Measurements from ENCODE around the gene C22orf42.
"Not testable (repeated sequence)": the region's sequence is repeated elsewhere in the genome, so short reads cannot be mapped to it uniquely, and the experiment has no call there.

Gene C22orf42

DNA sequence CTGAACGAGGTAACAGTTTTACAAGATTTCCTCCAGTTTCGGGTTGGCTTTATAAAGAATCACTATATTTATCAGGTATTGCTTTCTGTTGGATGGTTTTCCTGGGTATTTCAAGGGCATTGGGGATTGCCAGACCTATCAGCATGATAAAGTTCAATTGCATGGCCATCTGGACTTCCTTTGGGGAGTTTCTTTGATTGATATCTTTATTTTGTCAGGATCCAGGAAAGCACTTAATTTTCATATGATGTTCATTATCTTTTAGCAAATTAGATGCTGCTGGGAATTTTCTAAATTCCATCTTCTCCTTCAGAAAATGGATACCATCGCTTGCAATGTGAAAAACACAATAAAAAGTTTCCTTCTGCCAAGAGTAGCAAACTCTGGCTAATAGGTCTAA is 24.5 kb upstream of the C22orf42 start:
- DNase-seq = no peak

DNA sequence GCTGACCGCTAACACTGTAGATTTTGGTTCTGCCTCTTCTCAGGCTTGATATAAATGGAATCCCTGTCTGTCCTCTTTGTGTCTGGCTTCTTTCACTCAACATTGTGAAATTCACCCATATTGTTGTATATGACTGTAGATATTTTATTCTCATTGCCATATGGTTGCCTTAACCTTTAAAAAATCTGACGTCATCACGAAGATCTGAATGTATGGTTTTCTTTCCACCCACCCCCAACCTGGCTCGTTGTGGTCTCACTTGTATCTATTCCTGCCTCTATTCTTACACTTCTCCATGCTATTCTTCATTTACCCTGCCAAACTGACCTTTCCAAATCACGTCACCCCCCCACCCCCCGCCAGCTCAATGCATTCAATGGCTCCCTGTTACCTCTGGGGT is 21.9 kb upstream of the C22orf42 start:
- no peak for DNase-seq

DNA sequence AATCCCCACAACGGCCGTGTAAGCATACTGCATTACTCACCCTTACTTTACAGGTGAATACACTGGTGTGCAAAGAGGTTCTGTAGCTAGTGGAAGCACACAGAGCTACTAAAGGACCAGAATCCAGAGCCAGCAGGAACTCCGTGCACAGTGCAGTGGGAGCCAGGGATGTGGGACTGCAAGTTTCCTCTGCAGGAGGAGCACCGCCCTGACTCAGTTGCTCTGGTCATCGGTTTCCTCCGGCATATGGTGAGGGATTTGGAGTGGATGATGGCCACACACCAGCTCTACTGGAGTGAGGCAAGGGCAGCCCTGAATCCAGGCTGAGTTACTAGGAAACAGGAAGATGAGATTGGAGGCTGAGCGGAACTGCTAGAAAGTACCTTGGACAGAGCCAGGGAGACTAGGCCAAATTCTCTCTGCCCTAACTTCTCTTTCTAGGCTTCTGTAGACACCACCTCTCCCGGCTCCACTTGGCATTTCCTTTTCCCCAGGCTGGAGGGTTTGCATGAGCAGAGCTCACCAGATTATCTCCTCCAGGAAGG is 18.2 kb upstream of the C22orf42 start:
- no peak for DNase-seq

DNA sequence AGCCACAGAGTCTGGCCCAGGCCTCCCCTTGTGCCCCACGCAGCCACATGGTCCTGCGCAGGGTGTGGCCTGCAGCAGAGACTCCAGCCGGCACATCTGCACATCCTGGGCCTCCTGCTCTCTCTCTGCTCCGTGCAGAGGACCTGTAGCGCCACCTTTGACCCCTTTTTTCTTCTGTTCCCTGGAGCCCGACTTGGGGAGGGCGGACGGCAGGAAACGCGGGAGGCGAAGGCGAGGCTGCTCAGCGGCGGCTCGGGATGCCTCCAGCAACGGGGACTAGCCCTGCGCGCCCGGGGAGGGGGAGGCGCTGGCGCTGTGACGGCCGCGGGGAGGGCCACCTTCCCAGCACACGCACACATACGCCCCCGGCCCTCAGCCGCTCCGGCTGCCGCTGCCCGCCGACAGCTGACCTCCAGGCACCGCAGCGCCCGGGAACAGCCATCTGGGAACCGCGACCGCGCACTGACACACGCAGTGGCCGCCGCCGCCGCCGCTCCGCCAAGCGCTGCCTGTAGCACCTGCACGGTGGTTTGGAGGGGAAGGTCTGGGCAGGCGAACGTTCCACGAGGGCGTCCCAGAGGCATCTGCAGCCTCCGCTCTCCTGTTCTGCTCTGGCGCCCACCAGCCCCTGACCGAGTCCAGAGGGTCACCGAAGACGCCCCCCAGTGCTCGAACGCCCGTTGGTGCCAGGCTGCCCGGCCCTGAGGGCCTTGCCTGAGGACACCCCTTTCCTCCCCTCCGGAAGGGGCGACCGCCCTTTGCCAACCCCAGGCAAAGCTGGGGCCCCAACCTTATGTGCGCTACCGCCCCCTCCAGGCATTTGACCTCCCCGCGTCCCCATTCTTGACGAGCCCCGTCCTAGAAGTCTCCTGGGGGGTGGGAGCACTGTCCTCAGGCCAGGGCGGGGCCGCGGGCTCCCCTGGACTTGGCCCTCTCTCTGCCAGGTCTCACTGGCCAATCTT is 16.9 kb upstream of the C22orf42 start:
- DNase-seq = no peak

DNA sequence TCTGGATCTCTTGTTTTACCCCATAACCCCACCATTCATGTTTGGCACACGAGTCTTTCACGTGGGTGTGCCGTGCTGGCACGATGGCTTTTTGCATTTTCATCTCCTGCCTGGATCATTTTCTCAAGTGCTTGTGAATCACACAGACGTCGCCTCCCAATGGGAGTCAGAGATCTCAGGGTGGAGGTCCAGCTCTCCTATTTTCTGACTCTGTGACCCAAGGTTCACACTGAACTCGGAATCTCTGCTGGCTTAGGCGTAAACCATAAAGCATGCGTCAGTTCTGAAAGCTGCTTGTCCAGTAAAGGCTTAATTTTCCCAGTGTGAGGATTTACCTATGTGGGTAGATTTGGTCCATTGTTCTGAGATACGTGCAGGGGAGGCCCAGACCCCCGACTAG is 16.0 kb upstream of the C22orf42 start:
- no peak for DNase-seq

DNA sequence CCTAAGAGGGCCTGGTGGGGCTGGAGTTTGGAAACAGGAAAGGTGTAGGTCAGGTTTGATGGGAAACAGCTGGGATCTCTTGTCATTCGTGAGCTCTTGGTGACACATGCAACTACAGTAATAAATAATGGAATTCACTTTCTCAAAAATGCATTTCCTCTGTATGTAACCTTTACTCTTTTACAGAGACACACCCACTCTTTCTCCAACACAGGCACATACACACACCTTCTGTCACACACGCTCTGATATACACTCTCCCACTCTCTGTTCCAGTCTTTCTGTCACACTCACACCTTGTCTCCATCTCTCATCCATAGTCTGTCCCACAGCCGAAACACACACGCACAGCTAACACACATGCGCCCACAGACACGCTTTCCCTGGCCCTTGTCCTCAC is 6.6 kb upstream of the C22orf42 start:
- no peak for DNase-seq

DNA sequence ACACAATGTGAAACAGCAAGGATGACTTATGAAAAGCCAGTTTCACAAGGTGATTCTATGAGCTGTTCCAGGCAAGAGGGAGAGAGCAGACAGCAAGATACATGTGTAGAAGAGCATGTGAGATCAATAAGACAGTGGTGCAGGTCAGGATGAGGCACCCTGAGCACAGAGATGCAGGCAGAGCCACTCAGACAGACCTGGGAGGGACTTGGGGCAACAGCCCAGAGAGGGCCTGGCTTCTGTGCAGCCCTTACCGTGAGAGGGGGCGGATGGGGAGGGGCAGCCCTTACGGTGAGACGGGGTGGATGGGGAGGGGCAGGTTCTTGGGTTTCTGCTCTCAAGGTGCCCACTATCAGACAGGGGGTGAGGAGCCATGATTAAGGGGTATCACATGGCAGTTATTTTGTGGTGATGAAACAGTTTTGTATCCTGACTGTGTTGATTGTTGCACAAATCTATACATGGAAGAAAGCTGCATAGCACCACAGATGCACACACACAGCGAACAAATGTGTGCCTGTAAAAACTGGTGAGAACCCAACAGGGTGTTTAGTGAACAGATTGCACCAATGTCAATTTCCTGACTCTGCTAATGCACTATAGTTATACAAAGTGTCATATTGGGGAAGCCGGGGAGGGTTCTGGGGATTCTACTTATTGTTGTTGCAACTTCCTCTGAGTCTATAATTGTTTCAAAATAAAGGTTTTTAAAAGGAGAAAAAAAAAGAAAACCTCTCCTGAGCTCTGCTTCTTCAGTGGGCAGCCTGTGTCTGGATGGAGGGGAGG is 5.2 kb upstream of the C22orf42 start:
- no peak for DNase-seq

DNA sequence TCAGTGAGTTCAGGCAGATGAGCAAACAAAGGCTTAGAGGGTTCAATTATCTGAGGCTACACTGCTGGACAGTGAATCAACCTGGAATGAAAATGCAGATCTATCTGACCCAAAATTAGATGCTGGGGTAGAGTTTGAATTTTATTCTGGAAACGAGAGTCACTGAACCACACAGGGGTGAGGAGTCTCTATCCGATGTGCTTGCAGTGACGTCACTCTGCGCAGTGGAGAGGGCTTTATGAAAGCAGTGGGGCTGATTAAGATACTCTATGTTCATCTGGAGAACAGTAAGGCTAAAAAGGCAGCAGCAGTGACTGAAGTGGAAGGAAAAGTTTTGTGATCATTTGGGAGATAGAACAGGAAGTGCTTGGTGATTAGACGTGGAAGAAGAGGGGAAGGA is 1.3 kb upstream of the C22orf42 start:
- not testable (repeated sequence) for DNase-seq

DNA sequence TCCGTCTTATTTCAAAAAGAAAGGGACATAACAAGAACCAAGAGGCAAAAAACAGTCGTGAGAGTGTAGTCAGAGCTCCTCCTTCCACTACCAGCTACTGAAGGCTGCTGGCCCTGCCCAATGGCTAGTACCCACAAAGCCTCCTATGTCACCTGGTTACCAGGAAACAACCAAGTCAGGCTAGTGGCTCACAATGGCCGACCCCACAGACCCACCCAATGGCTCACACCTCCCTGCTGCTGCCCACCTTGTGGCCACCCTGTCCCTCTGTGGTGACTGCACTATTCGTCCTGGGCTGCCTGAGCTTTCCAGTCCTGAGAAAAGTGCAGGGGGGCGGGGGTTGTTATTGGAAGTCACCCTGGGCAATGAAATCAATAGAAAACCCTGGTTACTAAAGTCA is 1.5 kb downstream of the C22orf42 start:
- not testable (repeated sequence) for DNase-seq

DNA sequence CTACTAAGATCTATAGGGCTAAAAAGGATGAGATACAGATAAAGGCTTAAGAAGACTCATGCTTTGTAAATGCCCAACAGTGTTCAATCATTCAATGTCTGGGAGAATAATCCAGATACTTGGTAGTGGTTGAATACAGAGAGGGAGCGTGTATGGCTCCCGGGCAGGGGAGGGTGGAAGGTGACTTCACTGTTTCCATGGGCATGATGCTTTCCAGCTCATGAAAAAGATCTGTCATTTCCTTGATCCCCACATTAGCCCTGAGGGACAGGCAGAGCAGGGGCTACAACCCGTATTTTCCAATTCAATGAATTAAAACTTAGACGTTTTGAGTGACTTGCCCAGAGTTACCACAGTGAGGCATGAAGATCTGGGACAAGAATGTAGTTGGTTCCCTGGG is 4.4 kb downstream of the C22orf42 start:
- DNase-seq = not testable (repeated sequence)

DNA sequence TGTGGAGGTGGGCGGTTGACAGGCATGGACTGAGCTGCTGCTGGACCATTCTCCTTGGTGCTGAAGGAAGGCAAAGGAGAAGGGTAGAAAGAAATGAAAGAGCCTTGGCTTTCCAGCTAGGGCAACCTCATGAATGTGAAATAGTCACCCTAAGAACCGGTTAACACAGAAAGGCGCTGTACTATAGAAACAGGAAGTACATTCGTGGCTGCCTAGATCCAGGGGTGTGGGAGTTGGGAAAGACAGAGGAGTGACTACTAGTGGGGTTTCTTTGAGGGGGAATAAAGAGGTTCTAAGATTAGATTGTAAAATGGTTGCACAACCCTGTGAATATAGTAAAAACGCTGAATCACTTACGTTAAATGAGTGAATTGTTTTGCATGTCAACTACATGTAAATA is 7.5 kb downstream of the C22orf42 start:
- not testable (repeated sequence) for DNase-seq

DNA sequence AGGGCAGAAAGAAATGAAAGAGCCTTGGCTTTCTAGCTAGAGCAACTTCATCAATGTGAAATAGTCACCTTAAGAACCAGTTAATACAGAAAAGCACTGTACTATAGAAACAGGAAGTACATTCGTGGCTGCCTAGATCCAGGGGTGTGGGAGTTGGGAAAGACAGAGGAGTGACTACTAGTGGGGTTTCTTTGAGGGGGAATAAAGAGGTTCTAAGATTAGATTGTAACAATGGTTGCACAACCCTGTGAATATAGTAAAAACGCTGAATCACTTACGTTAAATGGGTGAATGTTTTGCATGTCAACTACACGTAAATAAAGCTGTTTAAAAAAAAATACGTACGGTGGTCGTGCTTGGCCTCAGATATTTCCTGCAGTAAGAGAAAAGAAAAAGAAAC is 8.5 kb downstream of the C22orf42 start:
- not testable (repeated sequence) for DNase-seq

DNA sequence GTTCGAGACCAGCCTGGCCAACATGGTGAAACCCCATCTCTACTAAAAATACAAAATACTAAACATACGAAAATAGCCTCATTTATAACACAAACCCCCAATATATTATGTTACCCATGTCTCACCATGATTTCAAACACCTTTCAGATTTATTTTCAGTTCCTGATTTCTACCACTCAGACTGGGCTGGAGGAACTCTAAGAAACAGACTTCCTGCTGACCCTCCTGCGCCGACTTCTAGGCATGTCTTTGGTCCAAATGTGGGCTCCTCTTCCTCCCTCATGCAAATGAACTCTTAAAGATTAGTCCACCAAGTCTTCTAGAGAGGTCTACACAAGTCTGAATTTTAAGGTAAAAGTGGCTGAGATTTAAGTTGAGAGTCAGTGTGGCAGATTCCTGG is 10.7 kb downstream of the C22orf42 start:
- not testable (repeated sequence) for DNase-seq

DNA sequence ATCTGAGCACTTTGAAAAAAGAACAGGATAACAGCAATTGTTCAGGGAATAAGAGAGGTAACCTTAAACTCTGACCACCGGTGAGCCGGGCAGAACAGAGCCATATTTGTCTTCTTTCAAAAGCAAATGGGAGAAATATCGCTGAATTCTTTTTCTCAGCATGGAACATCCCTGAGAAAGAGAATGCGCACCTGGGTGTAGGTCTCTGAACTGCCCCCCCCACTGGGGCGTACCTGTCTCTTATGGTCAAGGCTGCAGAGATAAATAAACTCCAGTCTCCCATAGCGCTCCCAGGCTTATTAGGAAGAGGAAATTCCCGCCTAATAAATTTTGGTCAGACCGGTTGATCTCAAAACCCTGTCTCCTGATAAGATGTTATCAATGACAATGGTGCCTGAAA is 12.0 kb downstream of the C22orf42 start:
- not testable (repeated sequence) for DNase-seq

DNA sequence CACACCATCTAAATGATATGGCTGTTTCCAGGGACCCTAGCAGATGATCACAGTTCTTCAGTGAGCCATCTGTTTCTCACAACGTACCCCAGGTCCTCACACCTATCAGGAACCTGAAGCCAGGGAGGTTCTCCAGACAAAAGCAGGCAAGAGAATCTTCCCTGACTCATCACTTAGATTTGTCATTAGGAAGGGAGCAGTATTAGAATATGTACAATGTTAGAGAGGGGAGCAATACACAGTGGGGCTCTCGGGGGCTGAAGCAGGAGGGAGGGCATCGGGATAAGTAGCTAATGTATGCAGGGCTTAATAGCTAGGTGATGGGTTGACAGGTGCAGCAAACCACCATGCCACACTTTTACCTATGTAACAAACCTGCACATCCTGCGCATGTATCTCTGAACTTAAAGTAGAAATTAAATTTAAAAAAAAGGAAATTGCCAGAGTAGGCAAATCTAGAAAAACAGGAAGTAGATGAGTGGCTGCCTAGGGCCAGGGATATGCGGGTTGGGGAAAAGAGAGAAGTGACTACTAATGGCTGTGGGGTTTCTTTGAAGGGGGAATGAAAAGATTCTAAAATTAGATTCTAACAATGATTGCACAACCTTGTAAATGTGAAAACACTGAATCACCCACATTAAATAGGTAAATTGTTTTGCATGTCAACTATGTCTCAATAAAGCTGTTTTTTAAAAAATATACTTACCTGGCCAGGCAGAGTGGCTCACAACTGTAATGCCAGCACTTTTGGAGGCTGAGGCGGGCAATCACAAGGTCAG is 14.4 kb downstream of the C22orf42 start:
- DNase-seq = no peak

DNA sequence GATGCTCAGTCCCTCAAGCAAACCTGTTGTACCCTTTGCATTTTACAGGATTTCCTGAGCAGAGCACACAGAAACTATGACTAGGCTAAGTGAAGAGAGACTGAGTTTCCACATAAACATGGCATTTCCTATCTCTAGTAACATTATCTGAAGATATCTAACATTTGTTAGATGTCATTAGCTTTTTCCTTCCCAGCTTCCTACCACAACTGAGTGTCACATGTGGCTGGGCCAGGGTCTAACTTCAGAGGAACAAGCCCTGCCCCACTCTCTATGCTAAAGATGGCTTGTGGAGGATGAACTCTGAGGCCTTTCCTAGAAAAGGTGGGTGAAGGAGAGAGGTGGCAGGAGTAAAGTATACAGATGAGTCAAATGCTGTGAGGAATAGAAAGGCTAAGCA is 16.5 kb downstream of the C22orf42 start:
- no peak for DNase-seq

DNA sequence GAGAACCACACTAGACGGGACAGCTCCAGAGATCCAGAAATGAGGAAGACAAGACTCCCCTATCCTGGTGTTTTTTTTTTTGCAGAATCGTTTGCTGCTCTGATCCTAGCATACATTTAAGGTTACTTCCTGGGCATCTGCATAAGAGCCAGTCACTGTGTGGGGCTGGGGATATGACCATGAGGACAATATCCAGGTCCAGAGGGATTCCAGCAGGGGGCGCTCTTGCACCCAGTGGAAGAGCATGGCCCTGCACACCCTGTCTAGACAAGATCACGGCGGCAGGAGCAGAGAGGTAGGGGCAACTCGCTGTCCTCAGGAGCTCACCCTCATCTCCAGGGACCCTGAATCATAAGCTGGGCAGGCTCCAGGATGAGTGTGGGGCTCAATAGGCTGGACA is 18.4 kb downstream of the C22orf42 start:
- not testable (repeated sequence) for DNase-seq

DNA sequence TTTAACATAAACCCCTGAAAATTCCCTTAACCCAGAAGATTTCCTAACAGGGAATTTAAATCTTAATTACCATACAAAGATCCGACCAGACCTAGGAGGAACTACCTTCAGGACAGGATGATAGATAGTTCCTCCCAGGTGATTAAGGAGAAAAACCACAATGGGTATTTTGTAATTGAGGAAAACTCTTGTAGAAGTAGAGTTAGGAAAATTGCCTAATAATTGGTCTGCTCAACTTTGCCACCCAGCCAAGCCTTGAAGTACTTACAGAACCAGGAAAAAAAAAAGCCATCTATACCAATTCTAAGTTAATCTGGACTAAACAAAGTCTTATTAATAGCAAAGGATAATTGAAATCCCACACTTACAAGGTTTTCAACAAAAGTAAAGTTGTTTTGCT is 20.5 kb downstream of the C22orf42 start:
- DNase-seq = not testable (repeated sequence)

DNA sequence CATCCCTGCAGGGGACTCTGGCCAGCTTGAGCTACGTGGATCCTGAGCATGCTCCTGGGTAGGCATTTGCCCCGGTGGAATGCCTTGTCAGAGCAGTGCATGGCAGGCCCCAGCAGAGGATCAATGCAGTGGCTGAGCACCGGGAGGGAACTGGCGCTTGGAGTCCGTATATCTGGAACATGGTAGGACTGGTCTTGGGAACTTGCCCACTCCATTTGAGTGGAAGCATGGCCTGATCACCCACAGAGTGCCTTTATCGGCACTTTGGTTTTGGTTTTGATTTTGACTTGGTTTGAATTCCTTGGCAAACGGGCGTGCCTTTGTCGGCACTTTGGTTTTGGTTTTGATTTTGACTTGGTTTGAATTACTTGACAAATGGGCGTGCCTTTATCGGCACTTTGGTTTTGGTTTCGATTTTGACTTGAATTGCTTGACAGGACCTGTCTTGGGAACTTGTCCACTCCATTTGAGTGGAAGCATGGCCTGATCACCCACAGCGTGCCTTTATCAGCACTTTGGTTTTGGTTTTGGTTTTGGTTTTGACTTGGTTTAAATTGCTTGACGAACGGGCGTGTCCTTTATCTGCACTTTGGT is 21.3 kb downstream of the C22orf42 start:
- DNase-seq = not testable (repeated sequence)

DNA sequence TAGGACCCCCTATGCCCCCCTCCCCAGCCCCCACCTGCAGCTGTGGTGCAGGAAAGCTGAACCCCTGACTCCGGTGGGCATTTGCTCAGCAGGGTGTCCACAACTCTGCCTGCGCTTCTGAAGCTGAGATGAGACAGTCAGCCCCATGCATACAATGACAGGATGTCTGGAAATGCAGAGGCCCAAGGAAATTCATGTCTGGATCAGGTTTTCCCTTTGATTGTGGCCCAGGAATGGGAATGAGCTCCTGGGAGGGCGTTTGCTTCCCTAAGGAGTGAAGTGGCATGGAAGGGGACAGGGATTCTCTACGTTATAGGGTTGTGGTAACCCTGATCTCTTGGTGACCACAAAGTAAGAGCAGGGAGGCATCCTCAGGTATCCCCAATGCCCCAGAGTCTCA is 22.2 kb downstream of the C22orf42 start:
- DNase-seq = not testable (repeated sequence)

DNA sequence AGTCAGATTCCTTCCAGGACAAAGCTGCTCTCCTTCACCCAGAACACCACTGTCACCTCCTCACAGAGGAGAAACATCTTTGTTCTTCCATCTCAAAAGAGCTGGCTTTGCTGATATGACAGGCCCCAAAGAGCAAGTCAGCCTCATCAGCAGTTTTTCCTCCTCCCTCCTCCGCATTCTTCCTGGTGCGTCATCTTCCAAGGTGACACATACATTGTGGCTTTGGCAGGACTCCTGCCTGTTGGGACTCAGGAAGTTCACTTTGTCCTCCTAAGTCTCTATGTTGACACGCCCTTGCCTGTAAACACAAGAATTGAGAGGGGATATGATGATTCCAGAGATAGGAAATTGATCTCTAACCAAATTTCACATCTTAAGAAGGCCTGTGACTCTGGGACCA is 23.1 kb downstream of the C22orf42 start:
- peak; percentile 54 for DNase-seq

DNA sequence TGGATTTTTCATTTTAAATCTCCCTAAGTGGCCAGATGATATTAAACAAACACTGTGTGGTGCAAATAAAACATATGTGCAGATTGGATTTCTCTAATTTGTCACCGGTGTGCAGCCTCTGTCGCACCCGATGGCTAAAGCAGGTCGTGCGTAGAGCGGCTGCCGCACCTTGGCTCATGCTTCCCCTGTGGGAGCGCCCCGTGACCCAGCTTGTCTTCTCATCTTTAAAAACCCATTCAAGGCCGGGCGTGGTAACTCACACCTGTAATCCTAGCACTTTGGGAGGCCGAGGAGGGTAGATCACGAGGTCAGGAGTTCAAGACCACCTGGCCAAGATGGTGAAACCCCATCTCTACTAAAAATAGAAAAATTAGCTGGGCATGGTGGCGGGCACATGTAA is 24.3 kb downstream of the C22orf42 start:
- not testable (repeated sequence) for DNase-seq
